ENCODE measurements around the gene TMPRSS4.

The TMPRSS4 gene

DNA sequence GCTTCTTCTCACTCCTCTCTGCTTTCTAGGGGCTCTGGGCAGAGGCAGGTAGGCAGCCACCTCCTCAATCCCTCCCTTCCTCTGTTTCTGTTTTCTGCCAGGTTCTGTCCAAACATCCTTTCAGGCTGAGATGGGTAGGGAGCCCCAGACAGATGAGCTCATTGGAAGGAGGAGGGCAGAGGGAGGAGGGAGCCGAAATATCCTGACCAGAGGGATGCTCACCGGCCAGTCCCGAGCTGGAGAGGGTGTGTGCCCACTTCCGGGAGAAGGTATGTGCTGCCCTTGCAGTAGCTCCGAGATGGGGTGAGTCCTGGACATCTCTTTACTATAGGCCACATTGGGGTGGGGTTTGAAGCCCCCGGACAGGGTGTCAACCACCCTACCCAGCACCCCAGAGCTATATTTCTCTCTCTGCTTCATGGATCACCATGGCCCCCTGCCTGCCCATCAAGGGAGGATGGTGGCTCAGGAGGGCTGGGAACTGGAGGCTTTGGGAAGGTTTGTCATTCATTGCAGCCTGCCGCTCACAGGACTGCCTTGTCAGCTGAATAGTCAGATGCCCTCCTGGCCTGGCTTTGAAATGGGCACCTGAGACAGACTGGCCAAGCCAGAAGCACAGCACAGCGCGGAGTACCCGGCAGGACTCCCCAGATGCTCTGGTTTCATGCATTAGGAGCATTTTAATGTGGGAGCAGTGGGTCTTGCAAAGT is 80.5 kb downstream of the TMPRSS4 start:
- DNase-seq, result no peak

GRCh38 chr11:118161786-118162185 is 84.9 kb downstream of the TMPRSS4 start:
- DNase-seq, result no peak

GRCh38 chr11:118162846-118163245 is 86.0 kb downstream of the TMPRSS4 start:
- DNase-seq, result no peak

- DNase-seq, result no peak
Measured at GRCh38 chr11:118163494-118163893, 86.6 kb downstream of the TMPRSS4 start.

DNA sequence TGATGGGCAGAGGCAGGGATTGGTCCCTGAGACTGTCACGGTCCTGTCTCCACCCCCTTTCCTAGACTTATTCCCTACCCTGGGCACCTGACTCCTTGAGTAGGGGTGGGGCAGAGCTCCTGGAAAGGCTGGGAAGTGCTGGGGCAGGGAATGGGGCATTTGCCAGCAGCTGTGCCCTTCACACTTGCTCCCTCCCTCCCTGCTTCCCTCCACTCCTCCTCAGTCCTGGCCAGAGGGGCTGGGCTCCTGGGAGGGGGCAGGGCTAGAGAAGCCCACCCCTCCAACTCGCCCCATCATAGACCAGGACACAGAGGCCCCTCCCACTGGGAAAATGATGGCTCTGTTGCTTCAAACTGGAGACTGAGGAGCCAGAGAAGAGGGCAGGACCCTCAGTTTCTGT is 88.0 kb downstream of the TMPRSS4 start:
- DNase-seq, result no peak

- no peak for DNase-seq
Measured at GRCh38 chr11:118166641-118167040, 89.8 kb downstream of the TMPRSS4 start.

GRCh38 chr11:118167253-118167652 is 90.4 kb downstream of the TMPRSS4 start:
- DNase-seq, result no peak

- no peak for DNase-seq
Measured at GRCh38 chr11:118167906-118168305, 91.0 kb downstream of the TMPRSS4 start.

DNA sequence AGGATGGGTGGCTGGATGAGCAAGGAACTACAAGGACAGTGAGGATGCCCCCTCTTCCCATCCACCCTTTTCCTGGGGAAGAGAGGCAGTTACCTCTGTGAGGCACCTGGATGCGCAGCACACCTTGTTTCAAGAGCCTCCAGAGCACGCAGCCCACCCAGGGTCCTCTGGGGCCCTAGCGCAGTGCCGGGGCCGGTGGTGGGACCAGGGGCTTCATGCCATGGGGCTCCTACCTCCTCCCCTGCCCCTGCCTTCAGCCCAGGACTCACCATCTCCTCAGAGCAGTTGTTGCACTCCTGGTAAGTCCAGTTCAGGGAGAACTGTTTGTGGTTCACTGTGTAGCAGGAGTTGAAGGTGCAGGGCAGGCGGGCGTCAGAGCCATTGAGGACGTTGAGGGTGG is 91.4 kb downstream of the TMPRSS4 start:
- DNase-seq, result no peak

DNA sequence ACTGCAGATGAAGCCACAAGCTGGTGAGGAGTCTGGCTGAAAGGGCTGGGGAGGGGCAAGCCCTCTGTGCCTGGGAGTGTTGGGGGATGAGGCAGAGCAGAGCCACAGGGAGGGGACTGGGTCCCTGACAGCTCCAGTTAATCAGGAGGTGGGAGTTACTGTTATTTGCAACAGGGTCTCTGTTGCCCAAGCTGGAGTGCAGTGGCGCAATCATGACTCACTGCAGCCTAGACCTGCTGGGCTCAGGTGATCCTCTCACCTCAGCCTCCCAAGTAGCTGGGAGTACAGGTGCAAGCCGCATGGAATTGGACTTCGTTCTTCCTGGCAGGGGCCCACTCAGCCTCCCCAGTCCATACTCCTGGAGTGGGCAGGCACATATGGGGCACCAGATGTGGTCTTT is 91.9 kb downstream of the TMPRSS4 start:
- no peak for DNase-seq

GRCh38 chr11:118169300-118170140 is 92.6 kb downstream of the TMPRSS4 start:
- DNase-seq, result no peak

GRCh38 chr11:118170231-118170630 is 93.4 kb downstream of the TMPRSS4 start:
- no peak for DNase-seq

DNA sequence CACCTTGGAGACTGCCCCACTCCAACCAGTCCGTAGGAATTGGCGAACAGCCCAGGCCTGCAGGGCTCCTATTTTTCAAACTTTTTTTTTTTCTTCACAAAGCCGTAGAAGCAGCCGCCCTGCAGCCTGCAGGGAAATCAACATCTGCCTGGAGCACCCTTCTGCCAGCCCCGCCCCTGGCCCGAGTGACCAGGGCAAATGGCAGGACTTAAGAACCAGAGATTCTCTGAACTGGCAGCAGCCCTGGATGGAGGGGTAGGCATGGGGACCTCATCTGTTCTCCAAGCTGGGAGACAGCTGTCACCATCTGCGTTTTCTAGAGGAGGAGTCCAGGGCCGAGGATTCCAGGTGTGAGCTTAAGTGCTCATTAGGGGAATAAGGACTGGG is 94.0 kb downstream of the TMPRSS4 start:
- DNase-seq, result no peak

Measured in fibroblast of skin of abdomen (primary cell).